ENCODE measurements around the gene DHX40. TPM values are rescaled to one million over a fixed set of nuclear protein-coding genes. Genes with fewer than 3 reads are reported as not detected.
"Not testable (repeated sequence)": the region's sequence is repeated elsewhere in the genome, so short reads cannot be mapped to it uniquely, and the experiment has no call there.

DHX40 gene
- polyA plus RNA-seq, 1 donor: 30.4 TPM

DNA sequence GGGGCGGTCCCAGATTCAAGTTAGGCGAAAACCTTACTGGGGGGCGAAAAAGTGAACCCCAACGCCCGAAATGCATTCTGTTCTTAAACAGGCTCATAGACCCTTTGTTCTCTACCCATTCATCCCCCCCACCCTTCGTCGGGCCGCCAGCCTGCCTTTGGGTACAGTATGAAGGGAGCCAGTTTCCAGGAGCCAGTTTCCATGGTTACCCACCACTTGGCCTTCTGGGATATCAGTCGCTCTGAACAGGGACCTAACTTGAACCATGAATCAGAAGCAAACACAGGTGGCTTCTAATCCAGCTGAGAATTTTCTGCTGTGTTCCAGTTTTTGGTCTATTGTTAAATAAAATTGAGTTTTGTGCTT, 532 bp downstream of the DHX40 start:
- peak; percentile 48 for DNase-seq

DNA sequence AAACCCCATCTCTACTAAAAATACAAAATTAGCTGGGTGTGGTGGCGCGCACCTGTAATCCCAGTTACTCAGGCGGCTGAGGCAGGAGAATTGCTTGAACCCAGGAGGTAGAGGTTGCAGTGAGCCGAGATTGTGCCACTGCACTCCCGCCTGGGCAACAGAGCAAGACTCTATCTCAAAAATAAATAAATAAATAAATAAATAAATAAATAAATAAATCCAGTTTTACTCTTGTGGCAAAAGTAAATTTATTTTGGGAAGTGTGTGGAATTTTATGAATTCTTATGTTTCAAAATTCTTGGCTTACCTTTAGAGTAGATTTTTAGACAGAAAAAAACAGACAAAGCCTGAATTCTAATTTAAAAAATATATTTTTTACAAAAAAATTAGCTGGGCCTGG, 3.7 kb downstream of the DHX40 start:
- DNase-seq: not testable (repeated sequence)

DNA sequence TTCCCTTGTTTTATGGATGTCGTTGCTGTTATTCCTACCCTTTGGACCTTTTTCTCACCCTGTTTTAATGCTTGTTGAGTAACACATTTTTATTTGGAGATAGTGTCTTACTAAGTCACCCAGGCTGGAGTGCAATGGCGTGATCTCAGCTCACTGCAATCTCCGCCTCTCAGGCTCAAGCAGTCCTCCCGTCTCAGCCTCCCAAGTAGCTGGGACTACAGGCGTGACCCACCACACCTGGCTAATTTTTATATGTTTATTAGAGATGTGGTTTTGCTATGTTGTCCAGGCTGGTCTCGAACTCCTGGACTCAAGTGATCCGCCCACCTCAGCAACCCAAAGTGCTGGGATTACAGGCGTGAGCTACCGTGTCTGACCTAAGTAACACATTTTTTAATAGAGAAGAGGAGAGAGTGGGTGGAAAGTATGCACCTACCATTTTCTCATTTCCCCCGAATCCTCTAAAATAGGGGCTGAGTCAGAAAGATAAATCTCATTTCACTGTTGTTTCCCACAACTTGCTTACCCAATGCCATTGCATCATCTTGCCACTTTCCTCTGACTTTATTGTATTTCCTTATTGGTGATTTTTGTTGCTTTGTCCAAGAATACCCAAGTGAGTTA, 7.0 kb downstream of the DHX40 start:
- no peak for DNase-seq

GRCh38 chr17:59584168-59584567, 18.8 kb downstream of the DHX40 start:
- DNase-seq: not testable (repeated sequence)

- DNase-seq: no peak
These were observed 34.8 kb downstream of the DHX40 start for GRCh38 chr17:59600169-59600568.

DNA sequence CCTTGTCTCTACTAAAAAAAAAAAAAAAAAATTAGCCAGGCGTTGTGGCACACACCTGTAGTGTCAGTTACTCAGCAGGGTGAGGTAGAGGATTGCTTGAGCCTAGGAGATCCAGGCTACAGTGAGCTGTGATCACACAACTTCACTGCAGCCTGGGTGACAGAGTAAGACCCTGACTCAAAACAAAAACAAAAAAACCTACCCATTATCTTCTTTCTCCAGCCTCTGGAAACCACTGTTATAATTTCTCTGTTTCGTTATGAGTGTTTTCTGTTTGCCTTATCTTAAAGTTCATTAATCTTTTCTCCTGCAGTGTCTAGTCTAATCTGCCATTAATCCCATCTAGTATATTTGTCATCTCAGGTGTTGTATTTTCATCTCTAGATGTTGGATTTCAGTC, 35.7 kb downstream of the DHX40 start:
- DNase-seq: no peak

DNA sequence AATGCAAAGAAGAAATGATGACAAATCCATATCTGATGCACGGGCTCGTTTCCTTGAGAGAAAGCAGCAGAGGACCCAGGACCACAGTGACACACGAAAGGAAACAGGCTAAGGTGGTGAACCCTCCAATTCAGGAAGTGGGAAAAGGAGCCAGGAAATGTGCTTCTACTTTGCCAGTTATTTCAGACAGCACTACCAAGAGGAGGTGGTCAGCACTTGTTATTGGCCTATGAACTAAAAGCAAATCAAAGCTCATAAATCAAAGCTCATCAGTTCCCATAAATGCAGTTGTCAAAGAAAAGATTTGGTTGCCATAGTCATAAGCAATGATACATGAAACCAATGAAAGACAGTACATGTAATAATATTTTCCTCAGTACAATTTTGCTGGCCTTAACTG, 41.7 kb downstream of the DHX40 start:
- DNase-seq: no peak

DNA sequence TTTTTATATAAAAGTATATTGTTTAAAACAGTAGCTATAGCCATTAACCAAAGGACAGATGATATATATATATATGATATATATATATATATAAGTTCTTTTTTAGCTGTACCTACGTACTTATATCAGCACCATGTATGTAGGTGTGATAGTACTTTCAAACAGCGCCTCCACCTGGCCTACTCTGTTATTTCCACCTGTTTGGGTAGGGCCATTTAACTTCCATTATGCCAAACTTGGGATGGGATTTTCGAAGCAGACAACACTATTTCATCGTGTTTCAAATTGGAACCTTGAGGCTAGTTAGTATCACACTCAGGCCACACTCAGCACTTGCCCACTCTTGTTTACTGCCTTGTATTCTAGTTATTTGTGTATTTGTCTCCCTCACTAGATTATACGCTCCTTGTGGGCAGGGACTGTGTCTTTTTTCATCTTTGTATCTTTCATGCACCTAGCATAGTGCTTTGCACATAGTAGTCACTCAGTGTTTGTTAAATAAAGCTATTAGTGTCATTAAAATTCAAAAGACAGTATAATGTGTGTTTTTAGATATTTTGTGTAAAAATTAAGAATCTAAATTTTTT, 42.5 kb downstream of the DHX40 start:
- DNase-seq: no peak

GRCh38 chr17:59611503-59611902, 46.1 kb downstream of the DHX40 start:
- no peak for DNase-seq

DNA sequence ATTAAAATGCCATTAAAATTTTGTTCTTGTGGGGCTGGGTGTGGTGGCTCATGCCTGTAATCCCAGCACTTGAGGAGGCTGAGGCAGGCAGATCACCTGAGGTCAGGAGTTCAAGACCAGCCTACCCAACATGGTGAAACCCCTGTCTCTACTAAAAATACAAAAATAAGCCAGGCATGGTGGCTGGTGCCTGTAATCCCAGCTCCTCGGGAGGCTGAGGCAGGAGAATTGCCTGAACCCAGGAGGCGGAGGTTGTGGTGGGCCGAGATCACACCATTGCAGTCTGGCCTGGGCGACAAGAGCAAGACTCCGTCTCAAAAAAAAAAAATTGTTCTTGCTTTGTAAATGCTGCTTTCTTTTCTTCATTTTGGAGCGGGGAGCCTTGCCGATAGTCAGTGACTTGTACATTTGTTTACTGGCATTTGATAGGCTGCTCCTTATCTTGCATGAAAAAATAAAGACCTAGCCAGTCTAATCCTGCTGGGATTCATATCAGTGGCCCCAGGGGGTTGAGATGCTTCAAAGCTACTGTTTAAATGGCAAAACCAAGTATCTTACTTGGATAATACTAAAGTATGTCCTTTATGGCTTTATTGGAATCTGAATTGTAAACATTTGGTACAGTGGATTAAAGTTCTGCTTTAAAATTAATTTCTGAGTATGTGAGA, 51.0 kb downstream of the DHX40 start:
- DNase-seq: no peak

GRCh38 chr17:59617156-59617732, 51.8 kb downstream of the DHX40 start:
- DNase-seq: no peak

- DNase-seq: no peak
These were observed 53.6 kb downstream of the DHX40 start for GRCh38 chr17:59619035-59619297.

GRCh38 chr17:59619298-59620063, 54.1 kb downstream of the DHX40 start, which contains the start of gene CLTC:
Gene CLTC (plus strand): TSS chr17:59619895. CDS start chr17:59620132, 237 bp downstream.
- peak; percentile 97 for DNase-seq

- no peak for DNase-seq
These were observed 54.6 kb downstream of the DHX40 start for GRCh38 chr17:59620064-59620359.

DNA sequence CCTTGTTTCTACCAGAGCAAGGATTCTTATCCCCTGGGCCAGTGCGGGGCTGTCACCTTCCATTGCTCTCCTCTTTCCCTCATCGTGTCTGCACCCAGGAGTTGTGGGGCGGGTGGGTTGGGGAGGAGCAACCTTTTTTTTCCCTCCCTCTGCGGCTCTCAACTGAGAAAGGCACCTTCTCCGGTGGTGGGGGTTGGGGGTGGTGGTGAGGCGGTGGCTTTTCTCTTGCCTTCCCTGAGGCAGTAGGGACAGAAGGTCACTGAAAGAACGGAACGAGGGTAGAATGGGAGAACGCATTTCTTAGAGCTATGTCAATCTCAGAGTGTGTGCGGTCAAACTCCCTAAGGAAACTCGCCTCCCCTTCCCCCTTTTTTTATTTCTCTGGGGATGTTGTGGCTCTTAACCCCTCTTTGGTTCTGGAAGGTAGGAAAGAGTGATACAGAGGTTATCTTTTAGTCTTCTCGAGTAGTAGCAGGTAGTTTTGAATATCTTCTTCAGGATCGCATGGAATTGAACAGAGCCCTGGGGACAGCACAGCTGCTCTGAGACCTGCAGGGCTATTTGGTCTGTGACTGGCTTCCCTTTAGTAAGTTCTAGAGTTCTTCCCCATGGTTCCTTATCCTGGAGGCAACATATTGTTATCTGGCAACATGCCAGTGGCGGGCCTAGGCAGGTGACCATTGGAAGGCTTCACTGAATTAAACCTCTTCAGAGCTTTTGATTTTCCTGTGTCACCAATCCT, 55.3 kb downstream of the DHX40 start:
- DNase-seq: peak; percentile 39

- no peak for DNase-seq
These were observed 56.4 kb downstream of the DHX40 start for GRCh38 chr17:59621771-59622170.

DNA sequence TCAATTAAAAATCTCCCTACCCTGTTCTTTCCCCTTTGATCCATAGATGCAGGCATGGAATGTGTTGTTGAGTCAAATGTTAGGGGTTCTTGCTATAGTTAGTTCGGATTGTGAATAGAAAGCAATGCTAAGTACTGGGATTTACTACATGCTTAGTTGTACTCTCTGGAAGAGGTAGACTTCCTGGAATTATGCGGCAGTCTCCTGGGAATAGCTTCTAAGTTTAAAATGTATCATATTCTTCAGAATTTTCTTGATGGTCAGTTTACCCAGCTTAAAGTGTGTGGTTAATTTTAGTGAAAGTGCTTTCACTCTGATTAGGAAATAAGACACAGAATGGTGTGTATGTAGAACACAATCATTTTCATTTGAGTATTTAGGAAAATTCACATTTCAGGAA, 57.7 kb downstream of the DHX40 start:
- DNase-seq: no peak

- DNase-seq: no peak
These were observed 61.3 kb downstream of the DHX40 start for GRCh38 chr17:59626756-59627155.

DNA sequence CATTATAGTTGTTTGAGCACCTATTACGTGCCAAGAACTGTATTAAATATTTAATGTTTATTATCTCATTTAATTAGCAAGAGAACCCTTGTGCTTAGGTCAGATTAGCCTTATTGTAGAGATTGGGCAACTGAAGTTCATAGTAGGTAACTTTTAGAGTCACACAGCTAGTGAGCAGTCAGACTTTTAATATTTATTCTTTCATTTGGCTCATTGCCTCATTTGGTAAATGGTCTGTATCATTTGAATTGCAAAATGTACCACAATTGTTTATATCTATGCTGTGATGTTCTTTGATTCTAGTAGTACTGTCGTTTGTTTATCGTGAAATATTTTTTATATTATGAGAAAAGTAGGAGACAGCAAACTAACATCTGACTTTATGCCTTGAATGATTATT, 61.9 kb downstream of the DHX40 start:
- no peak for DNase-seq

DNA sequence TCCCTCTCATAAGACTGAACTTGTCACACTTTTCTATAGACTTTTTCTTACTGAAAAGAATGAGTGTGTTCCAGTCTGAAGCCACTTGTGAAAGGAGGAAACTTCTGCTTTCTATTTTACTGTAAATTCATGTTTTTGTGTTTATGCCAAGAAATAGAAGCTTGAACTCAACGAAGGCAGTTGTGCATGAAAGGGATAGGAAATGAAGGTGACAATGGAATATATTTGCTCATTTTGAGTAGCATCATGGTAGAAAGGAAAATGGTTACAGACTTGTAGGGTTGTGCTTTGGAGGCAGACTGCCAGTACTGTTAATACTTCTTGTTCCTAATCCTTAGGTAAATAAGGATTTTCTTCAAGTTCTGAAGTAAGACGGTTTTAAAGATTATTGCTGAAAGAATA, 62.4 kb downstream of the DHX40 start:
- no peak for DNase-seq

DNA sequence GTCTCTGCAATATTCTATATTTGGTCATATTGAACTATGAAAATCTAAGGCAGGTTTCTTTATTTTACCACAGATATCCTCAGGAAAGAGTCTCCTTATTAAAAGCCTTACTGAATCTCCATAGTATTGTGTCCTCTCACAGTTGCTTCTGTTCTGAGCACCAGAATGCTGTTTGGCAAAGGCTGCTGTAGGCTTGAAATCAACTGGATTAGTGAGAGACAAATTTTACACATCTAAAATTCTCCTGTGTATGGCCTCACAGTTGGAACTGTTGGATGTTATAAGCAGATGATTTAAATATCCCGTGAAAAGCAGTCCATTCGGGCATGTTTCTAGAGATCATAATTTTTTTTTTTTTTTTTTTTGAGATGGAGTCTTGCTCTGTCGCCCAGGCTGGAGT, 63.8 kb downstream of the DHX40 start:
- DNase-seq: no peak

- DNase-seq: no peak
These were observed 65.9 kb downstream of the DHX40 start for GRCh38 chr17:59631276-59631675.

GRCh38 chr17:59632398-59632797, 67.0 kb downstream of the DHX40 start:
- DNase-seq: no peak
